ENCODE data around the gene PTPRD. TPM values are rescaled to one million over a fixed set of nuclear protein-coding genes. Genes with fewer than 3 reads are reported as not detected.

PTPRD gene
- total RNA-seq, 4 donors from 2014 or later, result 19.6 to 78.9 (median 45.6) TPM

DNA sequence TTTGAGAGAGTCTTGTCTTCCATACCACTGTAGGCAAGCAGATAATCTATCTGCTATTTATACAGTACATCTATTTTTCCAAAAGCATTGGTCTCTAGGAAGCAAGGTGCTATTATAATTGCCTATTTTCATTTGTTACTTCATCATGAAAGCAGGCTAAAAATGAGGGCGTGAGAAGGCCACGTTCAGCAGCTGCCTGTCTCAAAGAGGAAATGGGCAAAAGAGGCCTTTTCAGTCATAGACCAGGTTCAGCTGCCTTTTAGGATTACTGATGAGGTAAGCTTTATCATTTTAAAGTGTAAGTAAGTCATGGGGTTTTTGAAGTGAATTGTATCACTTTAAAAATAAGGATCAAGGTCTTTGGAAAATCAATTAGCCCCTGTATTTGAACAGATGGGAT lies 1722.1 kb downstream of the PTPRD start:
- H3K27ac ChIP-seq, result no peak overlapping the region
- 89 to 90% methylated on average over 2 of the region's 2 CpGs for WGBS, 2 donors
- no peaks in the 10 kb centered on the region for H3K4me1 ChIP-seq
- no peaks in the 10 kb centered on the region for H3K9me3 ChIP-seq
- no peaks in the 10 kb centered on the region for H3K36me3 ChIP-seq
- H3K27me3 ChIP-seq, result no peaks in the 10 kb centered on the region
- TF ChIP-seq, protein P1, sequence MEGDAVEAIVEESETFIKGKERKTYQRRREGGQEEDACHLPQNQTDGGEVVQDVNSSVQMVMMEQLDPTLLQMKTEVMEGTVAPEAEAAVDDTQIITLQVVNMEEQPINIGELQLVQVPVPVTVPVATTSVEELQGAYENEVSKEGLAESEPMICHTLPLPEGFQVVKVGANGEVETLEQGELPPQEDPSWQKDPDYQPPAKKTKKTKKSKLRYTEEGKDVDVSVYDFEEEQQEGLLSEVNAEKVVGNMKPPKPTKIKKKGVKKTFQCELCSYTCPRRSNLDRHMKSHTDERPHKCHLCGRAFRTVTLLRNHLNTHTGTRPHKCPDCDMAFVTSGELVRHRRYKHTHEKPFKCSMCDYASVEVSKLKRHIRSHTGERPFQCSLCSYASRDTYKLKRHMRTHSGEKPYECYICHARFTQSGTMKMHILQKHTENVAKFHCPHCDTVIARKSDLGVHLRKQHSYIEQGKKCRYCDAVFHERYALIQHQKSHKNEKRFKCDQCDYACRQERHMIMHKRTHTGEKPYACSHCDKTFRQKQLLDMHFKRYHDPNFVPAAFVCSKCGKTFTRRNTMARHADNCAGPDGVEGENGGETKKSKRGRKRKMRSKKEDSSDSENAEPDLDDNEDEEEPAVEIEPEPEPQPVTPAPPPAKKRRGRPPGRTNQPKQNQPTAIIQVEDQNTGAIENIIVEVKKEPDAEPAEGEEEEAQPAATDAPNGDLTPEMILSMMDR (IDR thresholded peaks at IDR 0.05), result no peak
- no peak for TF ChIP-seq POLR2A (IDR thresholded peaks at IDR 0.05)
- H3K4me3 ChIP-seq (replicated peaks in 1 of 3), result no peak overlapping the region
- intact Hi-C loops (cut with DNase I), result no loop called here
- no peak for DNase-seq

- TF ChIP-seq, protein P1 (IDR thresholded peaks at IDR 0.05), result no peak
- TF ChIP-seq POLR2A (IDR thresholded peaks at IDR 0.05), result no peak
- H3K9me3 ChIP-seq, result no peaks in the 10 kb centered on the region
- no peaks in the 10 kb centered on the region for H3K27me3 ChIP-seq
- no peaks in the 10 kb centered on the region for H3K36me3 ChIP-seq
- H3K4me1 ChIP-seq, result no peaks in the 10 kb centered on the region
- WGBS, 2 donors, result 98 to 100% methylated on average over 1 of the region's 1 CpG
- no peak overlapping the region for H3K4me3 ChIP-seq (replicated peaks in 1 of 3)
- DNase-seq, result no peak
- H3K27ac ChIP-seq, result no peak overlapping the region
- intact Hi-C loops (cut with DNase I), result no loop called here
Observed at GRCh38 chr9:8889100-8889499, 1723.7 kb downstream of the PTPRD start.

DNA sequence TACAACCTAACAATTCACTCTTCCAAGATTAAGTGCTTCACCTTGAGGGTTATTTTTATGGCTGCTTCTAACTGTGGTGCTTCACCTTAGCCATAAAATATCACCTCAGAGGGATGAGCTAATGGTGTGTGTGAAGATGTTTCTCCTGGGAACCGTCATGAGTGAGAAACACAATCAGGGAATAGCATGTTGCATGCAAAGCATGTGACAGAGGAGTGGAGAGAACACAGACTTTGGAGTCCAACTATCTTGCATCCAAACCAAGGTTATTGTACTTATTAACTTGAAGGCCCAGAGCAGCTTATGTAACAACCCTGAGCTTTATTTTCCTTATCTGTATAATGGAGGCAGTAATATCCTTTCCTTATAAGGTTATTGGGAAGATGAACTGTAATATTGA lies 1724.2 kb downstream of the PTPRD start:
- Histone ChIP-seq H3K9me3 (no peaks in the 10 kb centered on the region), H3K4me1 (no peaks in the 10 kb centered on the region), H3K27me3 (no peaks in the 10 kb centered on the region), H3K27ac (no peak overlapping the region), H3K36me3 (no peaks in the 10 kb centered on the region), H3K4me3 (replicated peaks in 1 of 3) (no peak overlapping the region)
- intact Hi-C loops (cut with DNase I), result no loop called here
- TF ChIP-seq POLR2A (IDR thresholded peaks at IDR 0.05), result no peak
- TF ChIP-seq, protein P1 (IDR thresholded peaks at IDR 0.05), result no peak
- no peak for DNase-seq
- 82 to 89% methylated on average over 1 of the region's 1 CpG for WGBS, 2 donors

GRCh38 chr9:8887369-8887768 lies 1725.4 kb downstream of the PTPRD start:
- Histone ChIP-seq H3K36me3 (no peaks in the 10 kb centered on the region), H3K4me3 (replicated peaks in 1 of 3) (no peak overlapping the region), H3K27me3 (no peaks in the 10 kb centered on the region), H3K27ac (no peak overlapping the region), H3K9me3 (no peaks in the 10 kb centered on the region), H3K4me1 (no peaks in the 10 kb centered on the region)
- TF ChIP-seq, protein P1 (IDR thresholded peaks at IDR 0.05), result no peak
- no peak for TF ChIP-seq POLR2A (IDR thresholded peaks at IDR 0.05)
- 61 to 66% methylated on average over 1 of the region's 1 CpG for WGBS, 2 donors
- DNase-seq, result no peak
- intact Hi-C loops (cut with DNase I), result no loop called here

GRCh38 chr9:8883321-8883720 lies 1729.5 kb downstream of the PTPRD start:
- Histone ChIP-seq H3K4me3 (replicated peaks in 1 of 3) (no peak overlapping the region), H3K9me3 (no peaks in the 10 kb centered on the region), H3K4me1 (no peaks in the 10 kb centered on the region), H3K27ac (no peak overlapping the region), H3K36me3 (no peaks in the 10 kb centered on the region), H3K27me3 (no peaks in the 10 kb centered on the region)
- intact Hi-C loops (cut with DNase I), result no loop called here
- DNase-seq, result no peak
- TF ChIP-seq POLR2A (IDR thresholded peaks at IDR 0.05), result no peak
- TF ChIP-seq, protein P1 (IDR thresholded peaks at IDR 0.05), result no peak
- 40 to 44% methylated on average over 1 of the region's 1 CpG for WGBS, 2 donors

All from thyroid gland (tissue), 4 donors.